IMR-90 (cell line): ENCODE data around the gene NLGN2. TPM values are rescaled to one million over a fixed set of nuclear protein-coding genes. Genes with fewer than 3 reads are reported as not detected.
A peak's percentile ranks its signal among the peaks of the same experiment; 100 is the strongest.

ENCODE experiments used
- ATAC-seq: fragments of 200-7000 bp; cut with Tn5 transposase; 2 replicates; pipeline ENCODE4 v1.9.1; 2020; ENCODE audit warnings: low read depth, mild to moderate bottlenecking, moderate library complexity
- BruUV-seq: library from RNA; stranded (reverse); fragments of 400-500 nt; replicated peaks from 2 replicates; lab custom pipeline; 2021; lab: Mats Ljungman, UMichigan
- CTCF ChIA-PET: fragments of 300-600 bp; formaldehyde crosslinking; extraction: SDS; loops from one replicate; lab custom pipeline; 2021; ENCODE audit warnings: antibody characterized with exemption; lab: Yijun Ruan, JAX
- POLR2A ChIA-PET: fragments of 300-600 bp; sonication (Branson Sonifier 250); formaldehyde crosslinking; loops from one replicate; lab custom pipeline; 2022; ENCODE audit warnings: antibody characterized with exemption; ENCODE audit not compliant: unreplicated experiment; lab: Charles Lee
- DNase-seq: peaks from one replicate; pipeline ENCODE4 v3.0.0; 2013
- H2AFZ ChIP-seq: replicated peaks from 2 replicates; pipeline ENCODE3; 2013; ENCODE audit warnings: low read length, mild to moderate bottlenecking; ENCODE audit not compliant: poor library complexity
- H2AK5ac ChIP-seq: 2 replicates; pipeline ENCODE4 v1.6.1; 2013; ENCODE audit warnings: low read depth, low read length, inconsistent platforms
- H2AK9ac ChIP-seq: replicated peaks from 2 replicates; pipeline ENCODE3; 2013; ENCODE audit warnings: mild to moderate bottlenecking, low read depth, low read length, moderate library complexity; ENCODE audit not compliant: poor library complexity
- H2BK120ac ChIP-seq: 2 replicates; pipeline ENCODE4 v1.6.1; 2013; ENCODE audit warnings: low read depth, low read length, inconsistent platforms
- H2BK15ac ChIP-seq: 3 replicates; pipeline ENCODE4 v1.6.1; 2013; ENCODE audit warnings: low read depth, low read length, inconsistent platforms
- H2BK20ac ChIP-seq: 2 replicates; pipeline ENCODE4 v1.6.1; 2013; ENCODE audit warnings: low read depth, mild to moderate bottlenecking, inconsistent platforms, low read length, moderate library complexity
- H2BK5ac ChIP-seq: 2 replicates; pipeline ENCODE4 v1.6.1; 2013; ENCODE audit warnings: mild to moderate bottlenecking, low read depth, low read length, inconsistent platforms; ENCODE audit not compliant: poor library complexity, severe bottlenecking
- H3K14ac ChIP-seq: replicated peaks from 2 replicates; pipeline ENCODE4 v1.6.1; 2013; ENCODE audit warnings: low read depth, low read length, inconsistent platforms
- H3K18ac ChIP-seq: 2 replicates; pipeline ENCODE4 v1.6.1; 2013; ENCODE audit warnings: low read depth, low read length, control low read depth
- H3K23ac ChIP-seq: 2 replicates; pipeline ENCODE4 v1.6.1; 2013; ENCODE audit warnings: low read depth, low read length, inconsistent platforms
- H3K27ac ChIP-seq: 2 replicates; pipeline ENCODE4 v1.5.1; 2013; ENCODE audit warnings: mild to moderate bottlenecking, control low read depth, low read length; ENCODE audit not compliant: insufficient read depth
- H3K27me3 ChIP-seq: 2 replicates; pipeline ENCODE4 v1.6.1; 2013; ENCODE audit warnings: low read length; ENCODE audit not compliant: control insufficient read depth, insufficient read depth
- H3K36me3 ChIP-seq: 2 replicates; pipeline ENCODE4 v1.6.1; 2013; ENCODE audit warnings: low read length, mixed read lengths; ENCODE audit not compliant: control insufficient read depth, insufficient read depth
- H3K4ac ChIP-seq: 2 replicates; pipeline ENCODE4 v1.6.1; 2013; ENCODE audit warnings: low read depth, low read length, inconsistent platforms
- H3K4me1 ChIP-seq: 2 replicates; pipeline ENCODE4 v1.6.1; 2013; ENCODE audit warnings: low read length, mixed read lengths; ENCODE audit not compliant: control insufficient read depth, insufficient read depth
- H3K4me2 ChIP-seq: 2 replicates; pipeline ENCODE4 v1.6.1; 2013; ENCODE audit warnings: low read depth, mild to moderate bottlenecking, control low read depth, low read length, moderate library complexity
- H3K4me3 ChIP-seq: 2 replicates; pipeline ENCODE4 v1.5.1; 2013; ENCODE audit warnings: low read depth, mild to moderate bottlenecking, control low read depth, low read length, moderate library complexity; ENCODE audit not compliant: insufficient read depth
- H3K56ac ChIP-seq: 2 replicates; pipeline ENCODE4 v1.6.1; 2013; ENCODE audit warnings: low read length, inconsistent platforms; ENCODE audit not compliant: insufficient read depth; ENCODE audit errors: extremely low read depth
- H3K79me1 ChIP-seq, 2 experiments: 2 replicates each; pipeline ENCODE4 v1.6.1; 2013; ENCODE audit warnings: low read length in 2 of 2, inconsistent platforms in 1 of 2, low read depth in 1 of 2
- H3K9ac ChIP-seq: 2 replicates; pipeline ENCODE4 v1.6.1; 2013; ENCODE audit warnings: low read depth, low read length, control low read depth
- H3K9me1 ChIP-seq: 2 replicates; pipeline ENCODE4 v1.6.1; 2013; ENCODE audit warnings: low read length, inconsistent platforms; ENCODE audit not compliant: insufficient read depth
- H3K9me3 ChIP-seq: 2 replicates; pipeline ENCODE4 v1.6.1; 2013; ENCODE audit warnings: low read length; ENCODE audit not compliant: control insufficient read depth, insufficient read depth
- H4K20me1 ChIP-seq: 2 replicates; pipeline ENCODE4 v1.6.1; 2013; ENCODE audit warnings: low read length, inconsistent platforms; ENCODE audit not compliant: insufficient read depth
- H4K5ac ChIP-seq: 2 replicates; pipeline ENCODE4 v1.6.1; 2013; ENCODE audit warnings: mild to moderate bottlenecking, low read depth, low read length, control low read depth
- H4K8ac ChIP-seq, 2 experiments: 2 replicates each; pipeline ENCODE4 v1.6.1; 2013; ENCODE audit warnings: low read depth in 2 of 2, low read length in 2 of 2, control low read depth in 1 of 2, inconsistent platforms in 1 of 2
- H4K91ac ChIP-seq: 2 replicates; pipeline ENCODE4 v1.6.1; 2013; ENCODE audit warnings: low read depth, low read length, inconsistent platforms; ENCODE audit not compliant: insufficient read depth
- CEBPB ChIP-seq: IDR thresholded peaks from 2 replicates; pipeline ENCODE4 v1.6.1; 2012; ENCODE audit warnings: low read depth, low read length, improper control_type of control experiment
- WGBS, 2 experiments: methylation state at CpG; one replicate each; pipeline versions ENCODE4 v1.1.5 to v1.1.7; 2013; ENCODE audit warnings: missing lambda C conversion rate in 2 of 2; ENCODE audit not compliant: insufficient read length in 1 of 2; ENCODE audit errors: extremely low coverage in 2 of 2; 5-methylcytosine and 5-hydroxymethylcytosine counted together
- dilution Hi-C: fragments of 300-500 bp; cut with HindIII; formaldehyde crosslinking; loops from one replicate; pipeline ENCODE4 v1.14.3; 2018; ENCODE audit warnings: low sequenced_read_pairs; ENCODE audit not compliant: unreplicated experiment
- in situ Hi-C: fragments of 300-500 bp; cut with MboI; formaldehyde crosslinking; loops from 3 replicates; pipeline ENCODE4 v1.14.3; 2019; ENCODE audit warnings: low sequenced_read_pairs, inconsistent platforms, mixed read lengths
- intact Hi-C: fragments of 100-400 bp; cut with micrococcal nuclease; formaldehyde crosslinking; loops from 2 replicates; pipeline ENCODE4 v1.10.0; 2022
- polyA plus RNA-seq, 3 experiments: library from polyadenylated mRNA; depleted of rRNA; stranded (reverse); fragments of >200 nt; gene quantifications; 2 replicates each; pipeline ENCODE4 v1.2.3, GENCODE V29; 2012; ENCODE audit warnings: low replicate concordance in 1 of 3
- total RNA-seq: library from RNA; depleted of rRNA; stranded (reverse); fragments of >200 nt; gene quantifications from 2 replicates; pipeline ENCODE4 v1.2.3, GENCODE V29; 2012

Gene NLGN2
- total and polyA plus RNA-seq, 2 of the 4 experiments (the other 2 are of a cell fraction), result 1.8 to 38.1 TPM

DNA sequence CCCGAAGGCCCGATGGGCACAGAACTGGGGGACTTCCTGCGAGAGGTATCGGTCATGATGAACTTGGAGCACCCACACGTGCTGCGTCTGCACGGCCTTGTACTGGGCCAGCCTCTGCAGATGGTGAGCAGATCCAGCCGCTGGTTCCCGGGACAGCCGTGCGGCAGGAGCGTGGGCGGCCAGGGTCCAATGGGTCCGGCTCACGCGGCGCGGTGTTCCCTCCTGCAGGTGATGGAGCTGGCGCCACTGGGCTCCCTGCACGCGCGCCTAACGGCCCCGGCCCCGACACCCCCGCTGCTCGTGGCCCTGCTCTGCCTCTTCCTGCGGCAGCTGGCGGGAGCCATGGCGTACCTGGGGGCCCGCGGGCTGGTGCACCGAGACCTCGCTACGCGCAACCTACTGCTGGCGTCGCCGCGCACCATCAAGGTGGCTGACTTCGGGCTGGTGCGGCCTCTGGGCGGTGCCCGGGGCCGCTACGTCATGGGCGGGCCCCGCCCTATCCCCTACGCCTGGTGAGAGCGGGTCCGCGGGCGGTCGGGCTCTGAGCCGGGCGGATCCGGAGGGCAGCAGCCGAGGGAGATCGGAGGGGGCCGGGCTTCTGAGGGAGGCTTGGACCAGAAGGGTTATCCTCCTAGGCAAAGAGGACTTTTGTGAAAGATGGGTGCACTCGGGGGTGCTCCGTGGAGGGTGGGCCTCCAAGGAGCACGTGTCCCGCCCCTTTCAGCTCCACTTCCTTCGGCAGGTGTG lies 23.7 kb upstream of the NLGN2 start:
- H4K91ac ChIP-seq, result no peak overlapping the region
- peak overlapping the region; percentile 89 for H2AFZ ChIP-seq
- H3K18ac ChIP-seq, result no peak overlapping the region
- peaks cover 10% of the 10 kb centered on the region; the same call in 1 of the 2 replicates for H3K36me3 ChIP-seq
- peaks cover 2% of the 10 kb centered on the region; the same call in 1 of the 2 replicates for H3K9me1 ChIP-seq
- dilution Hi-C loops, result no loop called here
- no peak overlapping the region for H3K27ac ChIP-seq
- in situ Hi-C loops, result no loop called here
- DNase-seq, result peak; percentile 13
- ChIA-PET CTCF (no interaction called here), POLR2A (no interaction called here)
- H3K4me3 ChIP-seq, result peak overlapping the region; percentile 23
- H4K5ac ChIP-seq, result no peak overlapping the region
- no TSS peak for BruUV-seq
- no peak overlapping the region for H3K9ac ChIP-seq
- 0 out of 2 replicates have a peak overlapping the region, but pooled peaks have one; percentile 20 for H2AK5ac ChIP-seq
- H4K20me1 ChIP-seq, result no peaks in the 10 kb centered on the region
- 0 out of 2 replicates have a peak overlapping the region, but pooled peaks have one; percentile 5 for H3K14ac ChIP-seq
- peak; percentile 84 for ATAC-seq
- peaks cover 8% of the 10 kb centered on the region; the same call in 1 of the 2 replicates for H3K9me3 ChIP-seq
- no peaks in the 10 kb centered on the region for H3K79me1 ChIP-seq
- no peak overlapping the region for H2BK15ac ChIP-seq
- H3K4ac ChIP-seq, result no peak overlapping the region
- peak overlapping the region; percentile 33 for H2AK9ac ChIP-seq
- no peak overlapping the region for H3K56ac ChIP-seq
- WGBS, 2 experiments, result 9% methylated on average over 44 of the region's 65 CpGs; no CpG with 5 or more reads in 1 of the 2 experiments
- H3K4me1 ChIP-seq, result peaks cover 7% of the 10 kb centered on the region; the same call in 1 of the 2 replicates
- H2BK120ac ChIP-seq, result no peak overlapping the region
- H2BK5ac ChIP-seq, result no peak overlapping the region
- H3K4me2 ChIP-seq, result peak overlapping the region; percentile 61
- H3K23ac ChIP-seq, result no peak overlapping the region; the same call in none of the 2 replicates
- no peak overlapping the region; a peak in 1 of 4 replicates for H4K8ac ChIP-seq
- intact Hi-C loops, result no loop called here
- peaks cover 26% of the 10 kb centered on the region for H3K27me3 ChIP-seq
- no peak overlapping the region for H2BK20ac ChIP-seq
- TF ChIP-seq CEBPB, result no peak
